HCT116 (cell line): ENCODE measurements around the gene CACNA1F. TPM values are rescaled to one million over a fixed set of nuclear protein-coding genes. Genes with fewer than 3 reads are reported as not detected.
A peak's percentile ranks its signal among the peaks of the same experiment; 100 is the strongest.

Experiments used
- ATAC-seq: fragments of 200-7000 bp; cut with Tn5 transposase; 2 replicates; pipeline ENCODE4 v1.9.1; 2020; ENCODE audit warnings: mild to moderate bottlenecking, moderate library complexity
- BruUV-seq: library from RNA; stranded (reverse); fragments of 400-500 nt; replicated peaks from 2 replicates; lab custom pipeline; 2021; lab: Mats Ljungman, UMichigan
- CTCF ChIA-PET: fragments of 300-600 bp; sonication (Branson Sonifier 250); formaldehyde crosslinking; loops from one replicate; lab custom pipeline; 2021; ENCODE audit warnings: antibody characterized with exemption; lab: Charles Lee
- POLR2A ChIA-PET: fragments of 300-600, 350-600 bp; sonication (Branson Sonifier 250); formaldehyde crosslinking; loops from one replicate; lab custom pipeline; 2021; ENCODE audit warnings: antibody characterized with exemption; lab: Charles Lee
- RAD21 ChIA-PET, 2 experiments: fragments of 300-600 bp; sonication (Branson Sonifier 250); formaldehyde crosslinking; loops; one replicate each; lab custom pipeline; 2023; ENCODE audit warnings: low total read pairs in 2 of 2; ENCODE audit not compliant: uncharacterized antibody in 2 of 2, unreplicated experiment in 2 of 2, low non-redundant PET in 1 of 2; lab: Charles Lee
- DNase-seq: peaks from one replicate; pipeline ENCODE4 v3.0.0-alpha.2; 2010; ENCODE audit warnings: low read depth, low spot score
- H2AFZ ChIP-seq: fragments of 200-600 bp; shearing (Covaris generic), sonication (generic); 2 replicates; pipeline ENCODE4 v1.6.1; 2017; ENCODE audit warnings: low read depth, mixed run types, mixed read lengths, antibody characterized with exemption, low read length; ENCODE audit not compliant: poor library complexity, severe bottlenecking
- H3K27ac ChIP-seq: 2 replicates; pipeline ENCODE4 v1.5.1; 2012; ENCODE audit warnings: low read depth, low read length
- H3K27me3 ChIP-seq: fragments of 200-600 bp; sonication (generic); 2 replicates; pipeline ENCODE4 v1.6.1; 2016; ENCODE audit warnings: mixed run types, low read length, mixed read lengths; ENCODE audit not compliant: insufficient read depth
- H3K36me3 ChIP-seq, 2 experiments: fragments of 200-500 bp in 1 of 2; fragments of 200-600 bp in 1 of 2; sonication (Bioruptor generic) in 1 of 2; sonication (generic) in 1 of 2; 2 replicates each; pipeline versions ENCODE4 v1.5.1 to v1.6.1; 2014 to 2016; ENCODE audit warnings: low read length in 2 of 2, inconsistent platforms in 1 of 2, mixed read lengths in 1 of 2, mixed run types in 1 of 2; ENCODE audit not compliant: insufficient read depth in 2 of 2, control insufficient read depth in 1 of 2
- H3K4me1 ChIP-seq, 2 experiments: fragments of 200-600 bp in 1 of 2; sonication (generic) in 1 of 2; 2 replicates each; pipeline versions ENCODE4 v1.5.1 to v1.6.1; 2012 to 2017; ENCODE audit warnings: low read length in 2 of 2, inconsistent platforms in 1 of 2, mild to moderate bottlenecking in 1 of 2, mixed read lengths in 1 of 2, mixed run types in 1 of 2, moderate library complexity in 1 of 2; ENCODE audit not compliant: insufficient read depth in 2 of 2, control insufficient read depth in 1 of 2
- H3K4me2 ChIP-seq: fragments of 200-600 bp; sonication (generic); 2 replicates; pipeline ENCODE4 v1.6.1; 2017; ENCODE audit warnings: mixed run types, low read length, mixed read lengths
- H3K4me3 ChIP-seq, 2 experiments: fragments of 200-600 bp in 1 of 2; sonication (generic) in 1 of 2; replicated peaks in 1 of 2; 2 replicates each; pipeline ENCODE4 v1.5.1; 2011 to 2016; ENCODE audit warnings: low read length in 2 of 2, control low read depth in 1 of 2, low read depth in 1 of 2, mild to moderate bottlenecking in 1 of 2, mixed read lengths in 1 of 2, mixed run types in 1 of 2
- H3K79me2 ChIP-seq: fragments of 200-600 bp; sonication (generic); 2 replicates; pipeline ENCODE4 v1.6.1; 2017; ENCODE audit warnings: mild to moderate bottlenecking, mixed run types, low read length, moderate library complexity, mixed read lengths; ENCODE audit not compliant: insufficient read depth
- H3K9ac ChIP-seq: fragments of 200-600 bp; sonication (generic); 2 replicates; pipeline ENCODE4 v1.6.1; 2016; ENCODE audit warnings: low read length, mixed read lengths
- H3K9me2 ChIP-seq: fragments of 200-600 bp; sonication (generic), shearing (Covaris generic); 2 replicates; pipeline ENCODE4 v1.6.1; 2017; ENCODE audit warnings: mixed run types, mild to moderate bottlenecking, moderate library complexity; ENCODE audit not compliant: insufficient read depth
- H3K9me3 ChIP-seq, 2 experiments: fragments of 200-500 bp in 1 of 2; fragments of 200-600 bp in 1 of 2; sonication (Bioruptor generic) in 1 of 2; sonication (generic) in 1 of 2; 2 replicates each; pipeline ENCODE4 v1.6.1; 2014 to 2017; ENCODE audit warnings: low read length in 2 of 2, mixed read lengths in 2 of 2, inconsistent platforms in 1 of 2, low read depth in 1 of 2, mild to moderate bottlenecking in 1 of 2, mixed run types in 1 of 2, moderate library complexity in 1 of 2; ENCODE audit not compliant: control insufficient read depth in 1 of 2, insufficient read depth in 1 of 2
- H4K20me1 ChIP-seq: fragments of 200-600 bp; sonication (generic), shearing (Covaris generic); 2 replicates; pipeline ENCODE4 v1.6.1; 2017; ENCODE audit warnings: mixed run types, mild to moderate bottlenecking, moderate library complexity; ENCODE audit not compliant: insufficient read depth
- ATF3 ChIP-seq: IDR thresholded peaks from 2 replicates; pipeline ENCODE4 v1.6.1; 2012
- CBX3 ChIP-seq: IDR thresholded peaks from 2 replicates; pipeline ENCODE4 v1.6.1; 2012; ENCODE audit warnings: low read depth
- CEBPB ChIP-seq: IDR thresholded peaks from 2 replicates; pipeline ENCODE4 v1.6.1; 2012; ENCODE audit warnings: low read depth
- FOSL1 ChIP-seq: IDR thresholded peaks from 2 replicates; pipeline ENCODE4 v1.6.1; 2012; ENCODE audit warnings: low read depth
- JUND ChIP-seq: IDR thresholded peaks from 2 replicates; pipeline ENCODE4 v1.6.1; 2012
- POLR2A ChIP-seq: IDR thresholded peaks from 2 replicates; pipeline ENCODE4 v1.7.0; 2011; ENCODE audit warnings: borderline replicate concordance; ENCODE audit not compliant: insufficient read depth, insufficient read length; ENCODE audit errors: extremely low read depth
- POLR2AphosphoS5 ChIP-seq: IDR thresholded peaks from 2 replicates; pipeline ENCODE4 v1.6.1; 2011; ENCODE audit warnings: mild to moderate bottlenecking, low read depth, low read length, moderate library complexity
- SIN3A ChIP-seq: IDR thresholded peaks from 2 replicates; pipeline ENCODE4 v1.6.1; 2012; ENCODE audit warnings: low read depth
- SP1 ChIP-seq: IDR thresholded peaks from 2 replicates; pipeline ENCODE4 v1.6.1; 2012; ENCODE audit warnings: low read depth
- SRF ChIP-seq: IDR thresholded peaks from 2 replicates; pipeline ENCODE4 v1.6.1; 2012; ENCODE audit warnings: low read depth
- TCF7L2 ChIP-seq: IDR thresholded peaks from 2 replicates; pipeline ENCODE4 v1.7.0; 2011; ENCODE audit warnings: borderline replicate concordance, inconsistent platforms; ENCODE audit not compliant: insufficient read depth, insufficient read length; ENCODE audit errors: extremely low read depth
- YY1 ChIP-seq: IDR thresholded peaks from 2 replicates; pipeline ENCODE4 v1.6.1; 2011; ENCODE audit warnings: low read length, low read depth, moderate library complexity, mild to moderate bottlenecking; ENCODE audit not compliant: insufficient replicate concordance; ENCODE audit errors: extremely low read depth
- ZBTB33 ChIP-seq: IDR thresholded peaks from 2 replicates; pipeline ENCODE4 v1.6.1; 2011; ENCODE audit warnings: mild to moderate bottlenecking, low read length, moderate library complexity; ENCODE audit not compliant: insufficient replicate concordance; ENCODE audit errors: extremely low read depth
- intact Hi-C: fragments of 100-400 bp; cut with micrococcal nuclease; formaldehyde crosslinking; loops from 2 replicates; pipeline ENCODE4 v1.10.0; 2022
- total RNA-seq: library from RNA; stranded (reverse); gene quantifications from one replicate; pipeline ENCODE4 v1.2.1, GENCODE V29; 2021; ENCODE audit not compliant: unreplicated experiment

Gene CACNA1F
- total RNA-seq, 1 experiment from 2014 or later, result not detected

GRCh38 chrX:49199906-49200771 lies 33.0 kb downstream of the CACNA1F start, which contains the start of gene SYP:
SYP (minus strand) TSS chrX:49200193; CDS start chrX:49200186, 7 bp downstream.
- H3K36me3 ChIP-seq, result no peaks in the 10 kb centered on the region
- ChIA-PET CTCF (no interaction called here), POLR2A (interaction anchor here (1.7 kb wide), 1 partner anchor 9 kb away, joined by 8 read pairs; no protein-coding TSS in a partner anchor), RAD21 (no interaction called here)
- H3K9ac ChIP-seq, result peak within 1 kb of the TSS; percentile 62
- H3K4me1 ChIP-seq, result peaks cover 3 to 6% of the 10 kb centered on the region in 2 experiments
- BruUV-seq, result TSS peak; percentile 96
- no peaks in the 10 kb centered on the region for H3K9me3 ChIP-seq
- DNase-seq (peak; percentile 48), ATAC-seq (peak; percentile 98)
- no peak within 1 kb of the TSS for H2AFZ ChIP-seq
- intact Hi-C loops, result loop anchor here (1.0 to 10.0 kb wide), 2 partner anchors 8 to 635 kb away; no protein-coding TSS in a partner anchor
- peak within 1 kb of the TSS; percentile 73 for H3K4me2 ChIP-seq
- no peaks in the 10 kb centered on the region for H3K79me2 ChIP-seq
- no peaks in the 10 kb centered on the region for H4K20me1 ChIP-seq
- H3K27ac ChIP-seq, result peak within 1 kb of the TSS; percentile 47
- H3K9me2 ChIP-seq, result no peaks in the 10 kb centered on the region
- H3K4me3 ChIP-seq, result peak within 1 kb of the TSS; percentile 35 to 48
- no peaks in the 10 kb centered on the region for H3K27me3 ChIP-seq
- TF ChIP-seq CEBPB (no peak), CBX3 (no peak), SRF (no peak), FOSL1 (no peak), JUND (no peak), ATF3 (no peak), SIN3A (no peak), TCF7L2 (peak; percentile 41), ZBTB33 (peak; percentile 68), POLR2A (peak; percentile 86), SP1 (no peak), YY1 (peak; percentile 83), POLR2AphosphoS5 (peak; percentile 94)
